PFSK-1 (cell line): Measurements from ENCODE around the gene RNF5.

Experiments
- FOXP2 ChIP-seq: optimal IDR thresholded peaks from 2 replicates; pipeline ENCODE3; 2011; ENCODE audit warnings: borderline replicate concordance, control low read depth, inconsistent platforms; ENCODE audit not compliant: insufficient read depth; ENCODE audit errors: extremely low read length, extremely low read depth
- POLR2AphosphoS5 ChIP-seq: IDR thresholded peaks from 2 replicates; pipeline ENCODE4 v1.6.1; 2012; ENCODE audit warnings: low read depth, mild to moderate bottlenecking, control low read depth, low read length, moderate library complexity
- REST ChIP-seq, 2 experiments: IDR thresholded peaks; 2 replicates each; pipeline versions ENCODE4 v1.6.1 to v1.8.0; 2011 to 2012; ENCODE audit warnings: low read depth in 2 of 2, low read length in 2 of 2, control low read depth in 1 of 2, inconsistent platforms in 1 of 2, mild to moderate bottlenecking in 1 of 2, moderate library complexity in 1 of 2; ENCODE audit not compliant: insufficient read depth in 1 of 2
- SIN3A ChIP-seq: IDR thresholded peaks from 2 replicates; pipeline ENCODE4 v1.6.1; 2012; ENCODE audit warnings: mild to moderate bottlenecking, low read length, moderate library complexity, borderline replicate concordance; ENCODE audit not compliant: insufficient read depth

- TF ChIP-seq FOXP2, result no peak
- TF ChIP-seq REST (IDR thresholded peaks at IDR 0.05; ENCODE audit: insufficient read depth in 1 of 2, low read depth in 2 of 2, low read length in 2 of 2), result no peak
- TF ChIP-seq POLR2AphosphoS5, result no peak
- TF ChIP-seq SIN3A, result no peak
These were observed 10.4 kb upstream of the RNF5 start for GRCh38 chr6:32167761-32168262.
